Neutrophil (primary cell): ENCODE data around the gene MAPK4.

Source experiments
- H3K27ac ChIP-seq: fragments of 200-600 bp; sonication (generic); 2 replicates; pipeline ENCODE4 v1.5.1; 2016; ENCODE audit warnings: mild to moderate bottlenecking, moderate library complexity
- H3K27me3 ChIP-seq: fragments of 200-600 bp; sonication (generic); 2 replicates; pipeline ENCODE4 v1.6.0; 2016; ENCODE audit warnings: mild to moderate bottlenecking
- H3K36me3 ChIP-seq: fragments of 200-600 bp; sonication (generic); 2 replicates; pipeline ENCODE4 v1.5.1; 2017
- H3K4me1 ChIP-seq, 2 experiments: fragments of 200-600 bp in 1 of 2; sonication (generic) in 1 of 2; 1 replicate in 1 of 2; 2 replicates in 1 of 2; pipeline versions ENCODE4 v1.5.1 to v1.6.1; 2013 to 2016; ENCODE audit warnings: low read depth in 1 of 2, low read length in 1 of 2, mild to moderate bottlenecking in 1 of 2, moderate library complexity in 1 of 2; ENCODE audit not compliant: control insufficient read depth in 1 of 2, insufficient read depth in 1 of 2
- H3K4me3 ChIP-seq, 2 experiments: fragments of 200-600 bp in 1 of 2; sonication (generic) in 1 of 2; 1 replicate in 1 of 2; 2 replicates in 1 of 2; pipeline ENCODE4 v1.5.1; 2013 to 2016; ENCODE audit warnings: low read depth in 1 of 2, low read length in 1 of 2, mild to moderate bottlenecking in 1 of 2, moderate library complexity in 1 of 2
- H3K9me3 ChIP-seq: fragments of 200-600 bp; sonication (generic); 2 replicates; pipeline ENCODE4 v1.5.1; 2016
- TF ChIP-seq, protein P1 (sequence below): fragments of 200-600 bp; sonication (generic); IDR thresholded peaks from 2 replicates; pipeline ENCODE4 v1.5.1; 2016; ENCODE audit warnings: antibody characterized with exemption

Gene MAPK4

GRCh38 chr18:50720325-50720674 is 160.4 kb downstream of the MAPK4 start:
- no peak overlapping the region for H3K4me3 ChIP-seq
- no peak overlapping the region for H3K27ac ChIP-seq
- H3K4me1 ChIP-seq: no peaks in the 10 kb centered on the region
- no peaks in the 10 kb centered on the region for H3K9me3 ChIP-seq
- TF ChIP-seq, protein P1, sequence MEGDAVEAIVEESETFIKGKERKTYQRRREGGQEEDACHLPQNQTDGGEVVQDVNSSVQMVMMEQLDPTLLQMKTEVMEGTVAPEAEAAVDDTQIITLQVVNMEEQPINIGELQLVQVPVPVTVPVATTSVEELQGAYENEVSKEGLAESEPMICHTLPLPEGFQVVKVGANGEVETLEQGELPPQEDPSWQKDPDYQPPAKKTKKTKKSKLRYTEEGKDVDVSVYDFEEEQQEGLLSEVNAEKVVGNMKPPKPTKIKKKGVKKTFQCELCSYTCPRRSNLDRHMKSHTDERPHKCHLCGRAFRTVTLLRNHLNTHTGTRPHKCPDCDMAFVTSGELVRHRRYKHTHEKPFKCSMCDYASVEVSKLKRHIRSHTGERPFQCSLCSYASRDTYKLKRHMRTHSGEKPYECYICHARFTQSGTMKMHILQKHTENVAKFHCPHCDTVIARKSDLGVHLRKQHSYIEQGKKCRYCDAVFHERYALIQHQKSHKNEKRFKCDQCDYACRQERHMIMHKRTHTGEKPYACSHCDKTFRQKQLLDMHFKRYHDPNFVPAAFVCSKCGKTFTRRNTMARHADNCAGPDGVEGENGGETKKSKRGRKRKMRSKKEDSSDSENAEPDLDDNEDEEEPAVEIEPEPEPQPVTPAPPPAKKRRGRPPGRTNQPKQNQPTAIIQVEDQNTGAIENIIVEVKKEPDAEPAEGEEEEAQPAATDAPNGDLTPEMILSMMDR: no peak
- no peaks in the 10 kb centered on the region for H3K27me3 ChIP-seq
- no peaks in the 10 kb centered on the region for H3K36me3 ChIP-seq

- Histone ChIP-seq H3K27ac (no peak overlapping the region), H3K9me3 (no peaks in the 10 kb centered on the region), H3K36me3 (no peaks in the 10 kb centered on the region), H3K4me1 (no peaks in the 10 kb centered on the region), H3K4me3 (no peak overlapping the region), H3K27me3 (no peaks in the 10 kb centered on the region)
- TF ChIP-seq, protein P1: no peak
These were observed 161.1 kb downstream of the MAPK4 start for GRCh38 chr18:50721006-50721405.

DNA sequence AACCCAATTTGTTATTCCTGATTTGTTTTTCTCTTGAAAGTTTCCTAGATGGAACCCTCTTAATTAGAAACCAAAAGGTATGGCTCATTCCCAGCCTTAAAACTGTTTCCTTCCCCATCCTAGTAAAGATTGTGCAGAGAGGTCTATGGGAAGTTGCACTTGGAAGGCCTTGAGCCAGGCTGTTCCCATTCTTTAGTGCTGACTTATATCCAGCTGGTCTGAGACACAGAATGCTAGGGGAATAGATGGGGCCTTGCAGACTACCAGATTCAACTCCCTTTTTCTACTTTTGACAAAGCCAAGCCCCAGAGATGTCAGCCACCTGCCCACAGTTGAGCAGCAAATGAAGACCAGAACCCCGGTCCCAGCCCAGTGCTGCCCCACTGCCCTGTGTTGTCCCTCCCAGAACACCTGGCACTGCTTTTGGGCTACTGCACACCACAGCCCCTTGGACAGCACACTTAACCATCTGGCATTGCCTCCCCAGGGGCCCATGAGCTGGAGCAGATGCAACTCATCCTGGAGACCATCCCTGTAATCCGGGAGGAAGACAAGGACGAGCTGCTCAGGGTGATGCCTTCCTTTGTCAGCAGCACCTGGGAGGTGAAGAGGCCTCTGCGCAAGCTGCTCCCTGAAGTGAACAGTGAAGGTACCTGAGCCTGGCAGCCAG is 161.7 kb downstream of the MAPK4 start:
- no peak overlapping the region for H3K27ac ChIP-seq
- no peak overlapping the region for H3K4me3 ChIP-seq
- H3K9me3 ChIP-seq: no peaks in the 10 kb centered on the region
- H3K36me3 ChIP-seq: no peaks in the 10 kb centered on the region
- H3K27me3 ChIP-seq: no peaks in the 10 kb centered on the region
- TF ChIP-seq, protein P1: no peak
- no peaks in the 10 kb centered on the region for H3K4me1 ChIP-seq

DNA sequence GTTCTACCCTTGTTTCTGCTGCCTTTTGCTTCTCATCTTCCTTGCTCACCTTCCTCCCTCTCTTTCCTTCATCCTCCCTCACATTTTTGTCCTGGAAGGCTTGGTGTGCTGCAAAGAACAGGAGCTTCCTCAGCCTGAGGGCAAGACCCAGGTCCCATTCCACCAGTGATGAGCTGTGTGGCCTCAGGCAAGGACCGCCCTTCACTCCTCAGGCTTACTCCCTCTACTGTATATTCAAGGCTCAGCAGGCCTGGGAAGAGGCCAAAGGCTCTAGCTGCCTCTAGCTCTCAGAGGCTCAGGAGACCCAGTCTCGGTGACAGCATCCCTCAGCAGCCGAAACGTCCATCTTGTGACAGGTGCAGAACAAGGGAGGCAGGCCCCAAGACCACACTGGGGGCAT is 162.4 kb downstream of the MAPK4 start:
- H3K4me1 ChIP-seq: no peaks in the 10 kb centered on the region
- no peak overlapping the region for H3K27ac ChIP-seq
- H3K9me3 ChIP-seq: no peaks in the 10 kb centered on the region
- H3K4me3 ChIP-seq: no peak overlapping the region
- no peaks in the 10 kb centered on the region for H3K36me3 ChIP-seq
- TF ChIP-seq, protein P1: no peak
- peaks cover 6% of the 10 kb centered on the region for H3K27me3 ChIP-seq

GRCh38 chr18:50724751-50725151 is 164.9 kb downstream of the MAPK4 start:
- no peaks in the 10 kb centered on the region for H3K36me3 ChIP-seq
- H3K4me3 ChIP-seq: no peak overlapping the region
- no peaks in the 10 kb centered on the region for H3K4me1 ChIP-seq
- peaks cover 13% of the 10 kb centered on the region for H3K27me3 ChIP-seq
- no peak overlapping the region for H3K27ac ChIP-seq
- H3K9me3 ChIP-seq: no peaks in the 10 kb centered on the region
- TF ChIP-seq, protein P1: no peak
